Nephron progenitor cell (in vitro differentiated cells): ENCODE results near the gene ZNF490.

ENCODE experiments used
- DNase-seq: peaks from one replicate; pipeline ENCODE4 v3.0.0; 2021
- H3K27ac Mint-ChIP-seq: 2 replicates; pipeline ENCODE4 v1.8.0; 2021; ENCODE audit warnings: mild to moderate bottlenecking, moderate library complexity, mixed read lengths
- H3K27me3 Mint-ChIP-seq: 2 replicates; pipeline ENCODE4 v1.8.0; 2021; ENCODE audit warnings: mild to moderate bottlenecking, low read depth, mixed read lengths; ENCODE audit not compliant: poor library complexity
- H3K36me3 Mint-ChIP-seq: 2 replicates; pipeline ENCODE4 v1.8.0; 2021; ENCODE audit warnings: low read depth, mixed read lengths
- H3K4me1 Mint-ChIP-seq: 2 replicates; pipeline ENCODE4 v1.8.0; 2021; ENCODE audit warnings: mixed read lengths
- H3K4me3 Mint-ChIP-seq: 2 replicates; pipeline ENCODE4 v1.8.0; 2021; ENCODE audit warnings: mild to moderate bottlenecking, moderate library complexity, mixed read lengths
- H3K9me3 Mint-ChIP-seq: 2 replicates; pipeline ENCODE4 v1.8.0; 2021; ENCODE audit warnings: mild to moderate bottlenecking, moderate library complexity, mixed read lengths
- CTCF ChIP-seq: fragments of 200-600 bp; sonication (generic); IDR thresholded peaks from 2 replicates; pipeline ENCODE4 v1.5.0; 2021; ENCODE audit warnings: antibody characterized with exemption

The ZNF490 gene

GRCh38 chr19:12564016-12564664, 46.5 kb downstream of the ZNF490 start:
- no peak overlapping the region for H3K4me3 Mint-ChIP-seq
- peaks cover 19% of the 10 kb centered on the region for H3K27me3 Mint-ChIP-seq
- TF ChIP-seq CTCF = peak; percentile 94
- no peaks in the 10 kb centered on the region for H3K36me3 Mint-ChIP-seq
- no peak overlapping the region for H3K27ac Mint-ChIP-seq
- H3K9me3 Mint-ChIP-seq = peaks cover 3% of the 10 kb centered on the region
- DNase-seq = peak; percentile 95
- H3K4me1 Mint-ChIP-seq = peaks cover 4% of the 10 kb centered on the region

- peaks cover 20% of the 10 kb centered on the region for H3K4me1 Mint-ChIP-seq
- DNase-seq = no peak
- H3K27me3 Mint-ChIP-seq = peaks cover 16% of the 10 kb centered on the region
- peaks cover 7% of the 10 kb centered on the region for H3K9me3 Mint-ChIP-seq
- TF ChIP-seq CTCF = no peak
- H3K4me3 Mint-ChIP-seq = no peak overlapping the region
- H3K27ac Mint-ChIP-seq = no peak overlapping the region
- no peaks in the 10 kb centered on the region for H3K36me3 Mint-ChIP-seq
Observed at GRCh38 chr19:12555456-12555930, 55.1 kb downstream of the ZNF490 start.

- Mint-ChIP-seq H3K4me3 (peak within 1 kb of the TSS; percentile 95), H3K9me3 (peaks cover 50% of the 10 kb centered on the region), H3K27me3 (peaks cover 6% of the 10 kb centered on the region), H3K27ac (peak within 1 kb of the TSS; percentile 98), H3K36me3 (peaks cover 37% of the 10 kb centered on the region), H3K4me1 (peaks cover 26% of the 10 kb centered on the region)
- DNase-seq = peak; percentile 89
- no peak for TF ChIP-seq CTCF
Observed at GRCh38 chr19:12551060-12551832, 59.4 kb downstream of the ZNF490 start, which contains the start of gene ZNF564. TSS of gene ZNF564 (minus strand) at chr19:12551482. CDS start at chr19:12551332, 150 bp downstream.

GRCh38 chr19:12546903-12547302, 63.7 kb downstream of the ZNF490 start:
- Mint-ChIP-seq H3K4me3 (no peak overlapping the region), H3K27ac (no peak overlapping the region), H3K9me3 (peaks cover 88% of the 10 kb centered on the region), H3K4me1 (peaks cover 12% of the 10 kb centered on the region), H3K27me3 (peaks cover 2% of the 10 kb centered on the region), H3K36me3 (peaks cover 76% of the 10 kb centered on the region)
- DNase-seq = no peak
- no peak for TF ChIP-seq CTCF

GRCh38 chr19:12546068-12546467, 64.5 kb downstream of the ZNF490 start:
- H3K9me3 Mint-ChIP-seq = peaks cover 96% of the 10 kb centered on the region
- peaks cover 82% of the 10 kb centered on the region for H3K36me3 Mint-ChIP-seq
- H3K4me1 Mint-ChIP-seq = peaks cover 6% of the 10 kb centered on the region
- TF ChIP-seq CTCF = no peak
- H3K4me3 Mint-ChIP-seq = no peak overlapping the region
- H3K27ac Mint-ChIP-seq = no peak overlapping the region
- DNase-seq = no peak
- H3K27me3 Mint-ChIP-seq = peaks cover 2% of the 10 kb centered on the region
